Activated B cell treated with CpG ODN at 0.5 μM for 24 hours (primary cell): ENCODE data around the gene KRTAP20-1. TPM values are rescaled to one million over a fixed set of nuclear protein-coding genes. Genes with fewer than 3 reads are reported as not detected.

Experiments used
- ATAC-seq: fragments of 200-7000 bp; cut with Tn5 transposase; one replicate; pipeline ENCODE4 v1.10.0; 2021; ENCODE audit warnings: low read depth, mild to moderate bottlenecking, moderate library complexity
- CTCF ChIA-PET: fragments of 350-600 bp; sonication (Branson Sonifier 250); formaldehyde crosslinking; loops from one replicate; lab custom pipeline; 2021; ENCODE audit warnings: antibody characterized with exemption; lab: Charles Lee
- POLR2A ChIA-PET: fragments of 350-600 bp; sonication (Branson Sonifier 250); formaldehyde crosslinking; loops from one replicate; lab custom pipeline; 2021; ENCODE audit warnings: antibody characterized with exemption; lab: Charles Lee
- DNase-seq: peaks from one replicate; pipeline ENCODE4 v3.0.0; 2022
- H3K27ac Mint-ChIP-seq: one replicate; pipeline ENCODE4 v1.8.0; 2020; ENCODE audit warnings: mixed read lengths
- H3K27me3 Mint-ChIP-seq: one replicate; pipeline ENCODE4 v1.8.0; 2021; ENCODE audit warnings: mixed read lengths
- H3K36me3 Mint-ChIP-seq: one replicate; pipeline ENCODE4 v1.8.0; 2021; ENCODE audit warnings: low read depth, mixed read lengths
- H3K4me1 Mint-ChIP-seq: one replicate; pipeline ENCODE4 v1.8.0; 2021; ENCODE audit warnings: mixed read lengths
- H3K4me3 Mint-ChIP-seq: one replicate; pipeline ENCODE4 v1.8.0; 2020; ENCODE audit warnings: mild to moderate bottlenecking, mixed read lengths
- H3K9me3 Mint-ChIP-seq: one replicate; pipeline ENCODE4 v1.8.0; 2020; ENCODE audit warnings: mixed read lengths
- intact Hi-C: fragments of 100-400 bp; cut with micrococcal nuclease; formaldehyde crosslinking; loops from one replicate; pipeline ENCODE4 v1.15.1; 2024
- total RNA-seq: library from RNA; stranded (reverse); gene quantifications from 2 replicates; pipeline ENCODE4 v1.2.3, GENCODE V29; 2022
- TF ChIP-seq, protein P1 (sequence below): fragments of 200-600 bp; IDR thresholded peaks from one replicate; pipeline ENCODE4 v1.8.0; 2022; ENCODE audit warnings: antibody characterized with exemption, mild to moderate bottlenecking

KRTAP20-1 gene
- total RNA-seq, 1 donor from 2014 or later = not detected

- ATAC-seq (no peak), DNase-seq (no peak)
- intact Hi-C loops = no loop called here
- Mint-ChIP-seq H3K36me3 (no peaks in the 10 kb centered on the region), H3K4me1 (no peaks in the 10 kb centered on the region), H3K4me3 (no peak overlapping the region), H3K27ac (no peak overlapping the region), H3K27me3 (no peaks in the 10 kb centered on the region), H3K9me3 (peaks cover 8% of the 10 kb centered on the region)
- TF ChIP-seq, protein P1, sequence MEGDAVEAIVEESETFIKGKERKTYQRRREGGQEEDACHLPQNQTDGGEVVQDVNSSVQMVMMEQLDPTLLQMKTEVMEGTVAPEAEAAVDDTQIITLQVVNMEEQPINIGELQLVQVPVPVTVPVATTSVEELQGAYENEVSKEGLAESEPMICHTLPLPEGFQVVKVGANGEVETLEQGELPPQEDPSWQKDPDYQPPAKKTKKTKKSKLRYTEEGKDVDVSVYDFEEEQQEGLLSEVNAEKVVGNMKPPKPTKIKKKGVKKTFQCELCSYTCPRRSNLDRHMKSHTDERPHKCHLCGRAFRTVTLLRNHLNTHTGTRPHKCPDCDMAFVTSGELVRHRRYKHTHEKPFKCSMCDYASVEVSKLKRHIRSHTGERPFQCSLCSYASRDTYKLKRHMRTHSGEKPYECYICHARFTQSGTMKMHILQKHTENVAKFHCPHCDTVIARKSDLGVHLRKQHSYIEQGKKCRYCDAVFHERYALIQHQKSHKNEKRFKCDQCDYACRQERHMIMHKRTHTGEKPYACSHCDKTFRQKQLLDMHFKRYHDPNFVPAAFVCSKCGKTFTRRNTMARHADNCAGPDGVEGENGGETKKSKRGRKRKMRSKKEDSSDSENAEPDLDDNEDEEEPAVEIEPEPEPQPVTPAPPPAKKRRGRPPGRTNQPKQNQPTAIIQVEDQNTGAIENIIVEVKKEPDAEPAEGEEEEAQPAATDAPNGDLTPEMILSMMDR = no peak
- ChIA-PET CTCF (no interaction called here), POLR2A (no interaction called here)
These were observed 33.4 kb upstream of the KRTAP20-1 start for GRCh38 chr21:30582870-30583269.

- CTCF ChIA-PET = no interaction called here
- ATAC-seq = no peak
- intact Hi-C loops = no loop called here
- H3K4me3 Mint-ChIP-seq = no peak within 1 kb of the TSS
- H3K27ac Mint-ChIP-seq = no peak within 1 kb of the TSS
- no peak for DNase-seq
- TF ChIP-seq, protein P1 = no peak
- POLR2A ChIA-PET = no interaction called here
- H3K4me1 Mint-ChIP-seq = no peaks in the 10 kb centered on the region
- no peaks in the 10 kb centered on the region for H3K36me3 Mint-ChIP-seq
- H3K9me3 Mint-ChIP-seq = peaks cover 5% of the 10 kb centered on the region
- H3K27me3 Mint-ChIP-seq = no peaks in the 10 kb centered on the region
These were observed 25.9 kb upstream of the KRTAP20-1 start, which contains the start of gene KRTAP22-2 for GRCh38 chr21:30590297-30590696. Gene KRTAP22-2, minus strand, starts transcription at chr21:30590397.

GRCh38 chr21:30592140-30592539, 24.1 kb upstream of the KRTAP20-1 start, which contains the start of gene KRTAP6-3:
Gene KRTAP6-3, plus strand, starts transcription at chr21:30592440. Its CDS starts 6 bp downstream, at chr21:30592446.
- intact Hi-C loops = no loop called here
- Mint-ChIP-seq H3K36me3 (no peaks in the 10 kb centered on the region), H3K4me1 (no peaks in the 10 kb centered on the region), H3K27me3 (no peaks in the 10 kb centered on the region), H3K27ac (no peak within 1 kb of the TSS), H3K4me3 (no peak within 1 kb of the TSS), H3K9me3 (peaks cover 3% of the 10 kb centered on the region)
- TF ChIP-seq, protein P1 = no peak
- ChIA-PET POLR2A (no interaction called here), CTCF (no interaction called here)
- no peak for DNase-seq
- no peak for ATAC-seq

- ATAC-seq = no peak
- ChIA-PET CTCF (no interaction called here), POLR2A (no interaction called here)
- Mint-ChIP-seq H3K4me3 (no peak within 1 kb of the TSS), H3K36me3 (no peaks in the 10 kb centered on the region), H3K4me1 (no peaks in the 10 kb centered on the region), H3K9me3 (no peaks in the 10 kb centered on the region), H3K27me3 (no peaks in the 10 kb centered on the region), H3K27ac (no peak within 1 kb of the TSS)
- DNase-seq = no peak
- intact Hi-C loops = no loop called here
- TF ChIP-seq, protein P1 = no peak
These were observed 17.4 kb upstream of the KRTAP20-1 start, which contains the start of gene KRTAP6-2 for GRCh38 chr21:30598802-30599201. Gene KRTAP6-2, minus strand, starts transcription at chr21:30598902. Its CDS starts 28 bp downstream, at chr21:30598874.

DNA sequence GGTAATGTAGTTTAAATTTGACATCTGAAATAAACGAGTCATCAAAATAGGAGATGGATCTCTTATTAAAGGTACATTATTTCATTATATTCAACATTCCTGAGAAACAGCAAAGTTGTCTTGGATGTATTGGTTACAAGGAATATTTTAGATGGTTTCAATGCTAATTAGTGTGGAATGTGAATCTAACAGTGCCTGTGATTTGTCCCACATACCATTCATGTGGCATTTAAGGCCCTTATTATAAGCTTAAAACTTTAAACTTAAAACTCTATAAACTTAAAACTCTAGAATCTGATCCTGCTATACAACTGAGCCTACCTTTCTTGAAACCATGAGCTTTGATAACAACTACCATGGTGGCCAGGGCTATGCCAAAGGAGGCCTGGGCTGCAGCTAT, 15.4 kb upstream of the KRTAP20-1 start, which contains the start of gene KRTAP22-1:
TSS of gene KRTAP22-1 (plus strand) at position 301 of the 400 bp plus-strand sequence.
- H3K9me3 Mint-ChIP-seq = no peaks in the 10 kb centered on the region
- ATAC-seq = no peak
- no peak within 1 kb of the TSS for H3K4me3 Mint-ChIP-seq
- POLR2A ChIA-PET = no interaction called here
- intact Hi-C loops = no loop called here
- H3K27ac Mint-ChIP-seq = no peak within 1 kb of the TSS
- no peak for DNase-seq
- H3K4me1 Mint-ChIP-seq = no peaks in the 10 kb centered on the region
- TF ChIP-seq, protein P1 = no peak
- no peaks in the 10 kb centered on the region for H3K27me3 Mint-ChIP-seq
- CTCF ChIA-PET = no interaction called here
- no peaks in the 10 kb centered on the region for H3K36me3 Mint-ChIP-seq
